ENCODE results near the gene ZNF311. TPM values are rescaled to one million over a fixed set of nuclear protein-coding genes. Genes with fewer than 3 reads are reported as not detected.
A peak's percentile ranks its signal among the peaks of the same experiment; 100 is the strongest.
"Not testable (repeated sequence)": the region's sequence is repeated elsewhere in the genome, so short reads cannot be mapped to it uniquely, and the experiment has no call there.

The ZNF311 gene
- total RNA-seq, 1 experiment from 2014 or later, result 0.86 TPM

- peak; percentile 74 for DNase-seq (ENCODE audit: low read depth)
These were observed 22.4 kb downstream of the ZNF311 start for GRCh38 chr6:28982476-28983266.

GRCh38 chr6:28981833-28982475 is 23.2 kb downstream of the ZNF311 start:
- DNase-seq (ENCODE audit: low read depth), result peak; percentile 91

DNA sequence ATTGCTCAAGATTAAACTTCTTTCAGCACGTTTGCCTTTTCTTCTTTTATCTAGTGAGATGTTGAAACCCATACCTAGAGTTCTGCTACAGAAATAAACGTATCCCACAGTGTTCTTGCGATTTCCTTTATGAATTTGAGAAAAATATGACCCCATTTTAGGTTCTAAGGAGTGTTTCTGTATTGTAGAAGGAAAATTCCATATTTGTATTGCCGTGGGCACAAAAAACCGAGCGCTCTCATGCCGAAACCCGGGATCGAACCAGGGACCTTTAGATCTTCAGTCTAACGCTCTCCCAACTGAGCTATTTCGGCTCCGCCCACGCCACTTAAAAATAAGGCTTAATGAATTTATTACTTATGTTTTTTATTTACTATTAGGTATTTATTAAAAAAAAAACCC is 23.7 kb downstream of the ZNF311 start:
- DNase-seq (ENCODE audit: low read depth), result peak; percentile 71

- peak; percentile 85 for DNase-seq (ENCODE audit: low read depth)
These were observed 24.2 kb downstream of the ZNF311 start for GRCh38 chr6:28980852-28981430.

GRCh38 chr6:28980137-28980851 is 24.8 kb downstream of the ZNF311 start:
- DNase-seq (ENCODE audit: low read depth), result no peak

- no peak for DNase-seq (ENCODE audit: low read depth)
These were observed 25.4 kb downstream of the ZNF311 start for GRCh38 chr6:28979679-28980078.

- DNase-seq (ENCODE audit: low read depth), result no peak
These were observed 26.1 kb downstream of the ZNF311 start for GRCh38 chr6:28978959-28979561.

DNA sequence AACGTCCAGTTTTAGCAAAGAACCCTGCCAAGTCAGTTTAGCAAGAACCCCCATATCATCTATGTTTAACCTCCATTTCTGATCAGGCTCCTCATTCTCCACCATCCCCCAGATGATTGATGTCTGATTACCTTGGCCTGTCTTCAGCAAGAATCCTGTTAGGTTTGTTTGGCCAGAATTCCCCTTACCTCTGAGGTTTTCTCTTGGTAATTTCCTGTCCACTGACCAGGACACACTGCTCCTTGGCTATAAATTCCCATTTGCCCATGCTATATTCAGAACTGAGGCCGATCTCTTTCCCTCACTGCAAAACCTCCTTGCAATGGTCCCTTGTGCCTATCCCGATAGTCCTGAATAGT is 27.0 kb downstream of the ZNF311 start:
- no peak for DNase-seq (ENCODE audit: low read depth)

GRCh38 chr6:28977341-28978132 is 27.6 kb downstream of the ZNF311 start:
- no peak for DNase-seq (ENCODE audit: low read depth)

GRCh38 chr6:28976677-28977076 is 28.4 kb downstream of the ZNF311 start:
- no peak for DNase-seq (ENCODE audit: low read depth)

GRCh38 chr6:28974505-28974904 is 30.6 kb downstream of the ZNF311 start:
- DNase-seq (ENCODE audit: low read depth), result no peak

GRCh38 chr6:28970056-28970455 is 35.1 kb downstream of the ZNF311 start:
- DNase-seq (ENCODE audit: low read depth), result not testable (repeated sequence)

DNA sequence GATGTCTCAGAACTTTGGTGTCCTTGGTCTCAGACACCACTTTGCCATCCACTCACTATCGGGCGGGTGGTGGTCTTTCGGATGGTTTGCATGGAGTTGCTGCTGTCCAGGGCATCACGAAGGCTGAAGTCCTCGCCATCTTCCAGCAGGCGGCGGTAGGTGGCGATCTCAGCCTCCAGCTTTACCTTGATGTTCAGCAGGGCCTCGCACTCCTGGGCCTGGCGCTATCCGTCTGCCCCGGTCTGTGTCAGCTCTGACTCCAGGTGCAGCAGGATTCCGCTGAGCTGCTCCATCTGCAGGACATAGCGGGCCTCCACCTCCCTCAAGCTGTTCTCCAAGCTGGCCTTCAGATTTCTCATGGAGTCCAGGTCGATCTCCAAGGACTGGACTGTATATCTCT is 36.0 kb downstream of the ZNF311 start:
- no peak for DNase-seq (ENCODE audit: low read depth)

DNA sequence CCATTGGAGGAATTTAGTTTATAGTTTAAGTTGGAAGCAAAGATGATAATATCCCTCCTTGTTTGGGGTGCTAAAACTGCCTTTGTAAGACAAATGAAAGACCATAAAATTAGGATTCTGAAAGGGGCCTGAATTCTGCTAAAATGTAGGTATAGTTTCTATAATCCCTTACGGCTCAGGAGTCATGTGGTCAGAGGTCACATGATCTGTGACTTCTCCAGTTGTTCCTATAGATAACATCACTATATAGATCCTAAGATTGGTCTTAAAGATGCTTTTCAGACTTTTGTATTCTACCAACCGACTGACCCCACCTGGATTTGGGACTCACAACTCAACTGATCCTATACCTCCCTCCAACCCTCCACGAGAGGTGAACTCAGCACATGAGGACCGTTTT is 36.6 kb downstream of the ZNF311 start:
- DNase-seq (ENCODE audit: low read depth), result no peak

DNA sequence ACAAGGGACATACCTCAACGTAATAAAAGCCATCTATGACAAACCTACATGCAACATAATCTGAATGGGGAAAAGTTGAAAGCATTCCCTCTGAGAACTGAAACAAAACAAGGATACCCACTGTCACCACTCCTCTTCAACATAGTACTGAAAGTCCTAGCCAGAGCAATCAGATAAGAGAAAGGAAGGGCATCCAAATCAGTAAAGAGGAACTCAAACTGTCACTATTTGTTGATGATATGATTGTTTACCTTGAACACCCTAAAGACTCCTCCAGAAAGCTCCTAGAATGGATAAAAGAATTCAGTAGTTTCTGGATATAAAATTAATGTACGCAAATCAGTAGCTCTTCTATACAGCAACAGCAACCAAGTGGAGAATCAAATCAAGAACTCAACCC is 39.4 kb downstream of the ZNF311 start:
- no peak for DNase-seq (ENCODE audit: low read depth)

- no peak for DNase-seq (ENCODE audit: low read depth)
These were observed 44.1 kb downstream of the ZNF311 start for GRCh38 chr6:28960846-28961500.

DNA sequence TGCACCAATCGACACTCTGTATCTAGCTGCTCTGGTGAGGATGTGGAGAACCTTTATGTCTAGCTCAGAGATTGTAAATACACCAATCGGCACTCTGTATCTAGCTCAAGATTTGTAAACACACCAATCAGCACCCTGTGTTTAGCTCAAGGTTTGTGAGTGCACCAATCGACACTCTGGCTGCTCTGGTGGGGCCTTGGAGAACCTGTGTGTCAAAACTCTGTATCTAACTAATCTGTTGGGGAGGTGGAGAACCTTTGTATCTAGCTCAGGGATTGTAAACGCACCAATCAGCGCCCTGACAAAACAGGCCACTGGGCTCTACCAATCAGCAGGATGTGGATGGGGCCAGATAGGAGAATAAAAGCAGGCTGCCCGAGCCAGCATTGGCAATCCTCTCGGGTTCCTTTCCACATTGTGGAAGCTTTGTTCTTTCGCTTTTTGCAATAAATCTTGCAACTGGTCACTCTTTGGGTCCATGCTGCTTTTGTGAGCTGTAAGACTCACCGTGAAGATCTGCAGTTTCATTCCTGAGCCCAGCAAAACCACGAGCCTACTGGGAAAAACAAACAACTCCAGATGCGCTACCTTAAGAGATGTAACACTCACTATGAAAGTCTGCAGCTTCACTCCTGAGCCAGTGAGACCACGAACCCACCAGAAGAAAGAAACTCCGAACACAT is 46.4 kb downstream of the ZNF311 start:
- not testable (repeated sequence) for DNase-seq (ENCODE audit: low read depth)

DNA sequence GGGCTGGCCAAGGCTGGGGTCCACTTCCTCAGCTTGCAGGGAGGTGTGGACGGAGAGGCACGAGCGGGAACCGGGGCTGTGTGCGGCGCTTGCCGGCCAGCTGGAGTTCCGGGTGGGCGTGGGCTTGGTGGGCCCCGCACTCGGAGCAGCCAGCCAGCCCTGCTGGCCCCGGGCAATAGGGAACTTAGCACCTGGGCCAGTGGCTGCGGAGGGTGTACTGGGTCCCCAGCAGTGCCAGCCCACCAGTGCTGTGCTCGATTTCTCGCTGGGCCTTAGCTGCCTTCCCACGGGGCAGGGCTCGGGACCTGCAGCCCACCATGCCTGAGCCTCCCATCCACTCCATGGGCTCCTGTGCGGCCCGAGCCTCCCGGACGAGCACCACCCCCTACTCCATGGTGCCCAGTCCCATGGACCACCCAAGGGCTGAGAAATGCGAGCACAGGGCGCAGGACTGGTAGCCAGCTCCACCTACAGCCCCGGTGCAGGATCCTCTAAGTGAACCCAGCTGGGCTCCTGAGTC is 47.3 kb downstream of the ZNF311 start:
- not testable (repeated sequence) for DNase-seq (ENCODE audit: low read depth)

DNA sequence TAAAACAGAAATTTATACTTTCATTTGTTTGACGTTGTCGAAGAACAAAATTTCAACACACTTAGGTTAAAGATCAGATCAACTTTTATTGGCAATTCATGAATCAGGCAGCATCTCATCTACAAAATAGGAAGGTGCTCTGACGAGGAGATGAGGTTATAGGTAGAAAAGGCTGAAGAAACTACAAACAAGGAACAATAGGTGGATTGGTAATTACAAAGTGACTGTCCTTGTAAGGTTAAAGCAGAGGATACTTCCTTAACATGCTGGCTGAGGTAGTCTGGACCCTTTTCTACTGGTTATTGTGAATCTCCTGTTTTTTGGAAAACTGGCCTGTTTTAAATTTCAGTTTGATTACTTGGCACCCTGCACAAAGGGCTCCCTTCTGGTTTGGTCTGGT is 48.8 kb downstream of the ZNF311 start:
- DNase-seq (ENCODE audit: low read depth), result no peak
